AG09309 (cell line): ENCODE results near the gene COL23A1.

Experiments used
- DNase-seq: peaks from one replicate; pipeline ENCODE4 v3.0.0-alpha.2; 2010; ENCODE audit warnings: low read depth
- H3K4me3 ChIP-seq: 2 replicates; pipeline ENCODE4 v1.5.1; 2011; ENCODE audit warnings: mild to moderate bottlenecking, low read depth, low read length, moderate library complexity; ENCODE audit not compliant: control insufficient read depth
- CTCF ChIP-seq: IDR thresholded peaks from 2 replicates; pipeline ENCODE4 v1.5.1; 2011; ENCODE audit warnings: mild to moderate bottlenecking, low read depth, low read length, inconsistent platforms; ENCODE audit not compliant: insufficient read depth, control insufficient read depth; ENCODE audit errors: missing control alignments

COL23A1 gene

DNA sequence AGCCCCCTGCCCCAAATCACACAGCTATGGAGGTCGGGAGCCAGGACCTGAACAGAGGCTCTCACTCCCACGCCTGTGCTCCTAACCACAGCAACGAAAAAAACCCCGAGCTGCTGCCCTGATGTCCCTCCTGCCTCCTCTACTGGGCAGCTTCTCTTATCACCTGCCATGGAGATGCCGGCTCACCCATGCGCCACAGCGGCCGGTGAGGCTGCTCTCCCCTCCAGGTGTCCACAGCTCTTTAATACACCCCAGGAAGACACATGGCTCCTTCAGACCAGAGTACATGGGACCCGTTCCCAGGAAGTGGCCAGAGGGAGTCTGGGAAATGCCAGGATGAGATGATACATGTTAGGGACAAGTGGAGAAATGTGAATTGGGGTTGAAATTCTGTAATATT lies 110.9 kb downstream of the COL23A1 start:
- no peak for TF ChIP-seq CTCF
- H3K4me3 ChIP-seq, result no peak overlapping the region
- no peak for DNase-seq

DNA sequence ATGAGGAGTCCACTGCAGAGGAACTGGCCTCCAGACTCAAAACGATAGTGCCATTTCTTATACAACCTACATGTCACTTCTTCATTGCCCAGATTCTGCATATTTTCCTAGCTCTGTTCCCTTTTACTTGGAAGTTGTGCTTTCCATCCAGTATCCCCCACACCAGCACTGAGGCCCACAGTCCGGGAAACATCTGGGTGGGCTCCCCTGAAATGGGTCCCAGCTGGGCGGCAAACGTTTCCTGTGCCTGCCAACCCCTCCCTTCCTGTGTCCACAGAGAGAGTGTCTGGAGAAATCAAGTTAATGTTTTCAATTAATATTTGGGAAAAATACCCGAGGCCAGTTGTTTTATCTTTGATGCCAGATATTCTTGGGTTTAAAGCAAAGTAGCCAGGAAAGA lies 111.8 kb downstream of the COL23A1 start:
- TF ChIP-seq CTCF, result no peak
- no peak overlapping the region for H3K4me3 ChIP-seq
- no peak for DNase-seq

DNA sequence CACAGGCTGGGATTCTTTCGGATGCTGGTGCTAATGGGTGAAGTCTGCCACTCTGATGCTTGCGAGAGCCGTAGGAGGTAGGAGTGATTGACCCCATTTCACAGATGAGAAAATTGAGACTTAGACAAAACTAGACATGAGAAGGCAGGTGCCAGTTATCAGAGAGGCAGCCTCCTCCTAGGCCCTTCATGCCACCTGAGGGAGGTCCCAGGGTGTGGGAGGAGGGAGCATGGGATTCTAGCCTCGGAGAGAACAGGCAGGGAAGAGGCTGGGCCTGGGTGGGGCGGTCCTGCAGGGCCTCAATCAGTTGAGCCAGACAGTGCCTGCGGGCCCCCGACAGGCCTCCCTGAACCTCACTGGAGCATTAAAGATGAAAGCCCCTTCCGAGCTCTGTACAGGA lies 112.4 kb downstream of the COL23A1 start:
- DNase-seq, result no peak
- H3K4me3 ChIP-seq, result no peak overlapping the region
- TF ChIP-seq CTCF, result no peak

GRCh38 chr5:178476972-178477754 lies 113.0 kb downstream of the COL23A1 start:
- H3K4me3 ChIP-seq, result no peak overlapping the region
- no peak for TF ChIP-seq CTCF
- DNase-seq, result no peak

GRCh38 chr5:178476531-178476930 lies 113.7 kb downstream of the COL23A1 start:
- no peak for TF ChIP-seq CTCF
- DNase-seq, result no peak
- no peak overlapping the region for H3K4me3 ChIP-seq

- no peak for DNase-seq
- TF ChIP-seq CTCF, result no peak
- H3K4me3 ChIP-seq, result no peak overlapping the region
Measured at GRCh38 chr5:178475422-178475821, 114.8 kb downstream of the COL23A1 start.
